Right cardiac atrium (tissue), 5 donors: ENCODE results near the gene MYCL. TPM values are rescaled to one million over a fixed set of nuclear protein-coding genes. Genes with fewer than 3 reads are reported as not detected.
"Not testable (repeated sequence)": the region's sequence is repeated elsewhere in the genome, so short reads cannot be mapped to it uniquely, and the experiment has no call there.

Experiments used
- ATAC-seq, 2 donors: fragments of 200-7000 bp; cut with Tn5 transposase; one replicate each; pipeline versions ENCODE4 v1.8.0 to v1.9.1; 2020; ENCODE audit warnings: moderate library complexity in 2 of 2, mild to moderate bottlenecking in 1 of 2
- DNase-seq, 3 donors: peaks; one replicate each; pipeline ENCODE4 v3.0.0-alpha.2; 2020
- H3K27ac ChIP-seq: one replicate; pipeline ENCODE4 v1.5.1; 2013; ENCODE audit warnings: mild to moderate bottlenecking, low read length, control low read depth, moderate library complexity
- H3K27me3 ChIP-seq: one replicate; pipeline ENCODE4 v1.6.1; 2013; ENCODE audit not compliant: control insufficient read depth, insufficient read depth
- H3K4me1 ChIP-seq: one replicate; pipeline ENCODE4 v1.6.1; 2013; ENCODE audit warnings: low read length; ENCODE audit not compliant: control insufficient read depth, insufficient read depth
- H3K4me3 ChIP-seq: one replicate; pipeline ENCODE4 v1.5.1; 2013; ENCODE audit warnings: low read length, control low read depth
- H3K9me3 ChIP-seq: one replicate; pipeline ENCODE4 v1.6.1; 2013; ENCODE audit warnings: low read length; ENCODE audit not compliant: control insufficient read depth
- WGBS: extraction: QIAGEN DNeasy Blood & Tissue Kit; methylation state at CpG from one replicate; pipeline ENCODE4 v1.1.7; 2013; 5-methylcytosine and 5-hydroxymethylcytosine counted together
- intact Hi-C, 4 donors: fragments of 100-400 bp; cut with DNase I; formaldehyde crosslinking; loops; one replicate each; pipeline versions ENCODE4 v1.11.0 to v1.14.0; 2022 to 2023
- polyA plus RNA-seq: library from polyadenylated mRNA; stranded (reverse); fragments of 200-250 nt; gene quantifications from one replicate; pipeline ENCODE4 v1.2.3, GENCODE V29; 2013
- total RNA-seq, 4 donors: library from RNA; stranded (reverse); fragmentation: NEBNext Ultra II Directional; extraction: Animal tissue kit (Norgen Biotek cat#: 25700); gene quantifications; one replicate each; pipeline ENCODE4 v1.2.1, GENCODE V29; 2021
- donor health status: healthy with polysubstance abuse.
- donor health status: DM: no; HTN: yes; CAD: no.
- donor health status: DM: no; HTN: no; CAD: no.
- donor health status: DM: no; HTN: yes; CAD: no; lungs with severe emphysema.
- donor health status: DM: yes; HTN: yes; CAD: no.

Gene MYCL
- total and polyA plus RNA-seq, 5 donors, result 0.23 to 0.97 (median 0.51) TPM

- Histone ChIP-seq H3K4me1 (peaks cover 3% of the 10 kb centered on the region), H3K9me3 (no peaks in the 10 kb centered on the region), H3K27ac (no peak overlapping the region), H3K4me3 (no peak overlapping the region), H3K27me3 (no peaks in the 10 kb centered on the region)
- intact Hi-C loops, result no loop called here
- 77% methylated on average over 5 of the region's 5 CpGs for WGBS
- DNase-seq, result no peak
- no peak for ATAC-seq
Observed at GRCh38 chr1:39885516-39885915, 16.2 kb downstream of the MYCL start.

DNA sequence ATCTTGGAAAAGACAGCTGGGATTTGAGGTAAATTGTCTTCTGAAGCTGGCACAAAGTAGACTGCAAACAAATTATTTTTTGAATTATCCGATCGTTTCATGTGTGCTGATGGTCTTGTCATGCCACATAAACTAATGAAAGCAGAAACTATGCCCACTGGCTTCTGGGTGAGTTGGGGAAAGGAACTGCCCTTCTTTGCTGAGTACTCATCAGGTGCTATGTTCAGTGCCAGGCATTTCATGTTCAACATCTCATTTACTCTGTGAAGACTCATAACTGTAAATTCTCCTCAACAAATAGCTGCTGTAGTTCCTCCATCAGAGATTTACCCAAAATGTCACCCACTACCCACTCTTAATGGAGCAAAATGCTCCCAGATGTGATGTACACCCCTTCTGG lies 19.6 kb downstream of the MYCL start:
- Histone ChIP-seq H3K9me3 (no peaks in the 10 kb centered on the region), H3K27ac (peak overlapping the region; percentile 57), H3K27me3 (no peaks in the 10 kb centered on the region), H3K4me1 (peaks cover 3% of the 10 kb centered on the region), H3K4me3 (peak overlapping the region; percentile 97)
- intact Hi-C loops, result no loop called here
- ATAC-seq, result no peak
- DNase-seq, result no peak
- 77% methylated on average over 2 of the region's 2 CpGs for WGBS

DNA sequence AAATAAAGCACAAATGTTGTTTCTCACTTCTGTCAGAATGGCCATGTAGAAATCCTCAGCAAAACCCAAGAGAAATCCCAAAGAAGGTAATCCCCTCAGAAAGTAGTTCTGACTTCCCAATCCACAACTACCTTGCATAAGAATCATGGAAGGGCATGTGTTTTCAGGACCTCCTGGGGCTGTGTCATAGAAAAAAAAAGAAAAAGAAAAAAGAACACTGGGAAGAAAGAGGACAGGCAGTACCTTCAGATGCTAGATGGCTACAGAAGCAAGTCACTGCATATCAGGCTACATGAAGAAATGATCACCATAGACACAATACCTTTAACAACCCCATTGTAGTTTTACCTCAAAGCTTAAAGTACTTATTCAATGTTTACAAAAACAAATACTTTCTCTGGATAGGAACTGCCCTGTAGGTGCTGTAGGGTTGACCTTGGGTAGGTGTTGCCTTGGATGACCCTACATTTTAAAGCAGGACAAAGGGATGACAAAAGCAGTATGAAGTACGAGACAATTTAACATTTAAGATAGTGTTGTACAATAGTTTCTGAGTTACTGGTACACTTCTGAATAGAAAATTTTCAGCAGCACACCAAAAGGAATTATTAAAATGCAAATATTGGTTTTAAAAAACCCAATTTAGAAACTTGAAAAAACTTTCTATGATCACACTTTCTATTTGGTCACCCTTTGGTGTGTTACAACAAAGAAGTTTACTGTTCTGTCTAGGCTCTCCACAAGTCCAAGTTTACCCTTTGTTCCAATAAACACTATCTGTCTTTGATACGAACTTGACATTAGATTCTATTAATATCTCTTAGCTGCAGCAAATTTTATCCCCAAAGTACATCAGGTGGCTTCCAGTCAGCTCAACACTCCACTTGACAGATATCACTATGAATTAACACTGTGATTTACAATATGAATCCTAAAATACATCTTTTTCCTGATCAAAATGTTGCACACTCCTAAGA lies 23.4 kb downstream of the MYCL start:
- Histone ChIP-seq H3K4me1 (peaks cover 4% of the 10 kb centered on the region), H3K27me3 (no peaks in the 10 kb centered on the region), H3K9me3 (no peaks in the 10 kb centered on the region), H3K4me3 (no peak overlapping the region), H3K27ac (peak overlapping the region; percentile 83)
- 50% methylated on average over 2 of the region's 2 CpGs for WGBS
- peak in 1 of 2 donors; percentile 49 for ATAC-seq
- intact Hi-C loops, result no loop called here
- no peak for DNase-seq

DNA sequence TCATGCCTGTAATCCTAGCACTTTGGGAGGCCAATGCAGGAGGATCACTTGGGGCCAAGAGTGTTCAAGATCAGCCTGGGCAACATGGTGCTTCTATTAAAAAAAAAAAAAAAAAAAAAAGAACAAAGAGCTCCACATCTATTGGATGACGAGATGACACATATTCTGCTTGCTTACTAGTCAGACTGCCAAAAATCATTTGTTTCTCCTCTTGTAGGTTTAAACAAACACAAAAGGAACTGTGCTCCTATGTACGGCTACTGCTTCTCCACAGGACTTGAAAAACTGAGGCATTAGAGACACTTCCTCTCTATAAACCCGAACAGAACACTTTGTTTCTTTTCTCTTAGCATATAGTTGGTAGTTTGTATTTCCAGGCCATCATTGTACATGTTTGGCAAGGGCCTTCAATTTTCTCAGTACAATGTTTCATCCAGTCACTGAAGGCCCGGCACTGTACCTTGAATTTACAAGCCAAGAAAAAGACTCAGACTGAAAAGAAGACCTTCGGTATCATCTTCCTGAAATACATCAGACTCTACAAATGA lies 24.4 kb downstream of the MYCL start:
- peak overlapping the region; percentile 84 for H3K27ac ChIP-seq
- DNase-seq, result no peak
- peaks cover 4% of the 10 kb centered on the region for H3K4me1 ChIP-seq

DNA sequence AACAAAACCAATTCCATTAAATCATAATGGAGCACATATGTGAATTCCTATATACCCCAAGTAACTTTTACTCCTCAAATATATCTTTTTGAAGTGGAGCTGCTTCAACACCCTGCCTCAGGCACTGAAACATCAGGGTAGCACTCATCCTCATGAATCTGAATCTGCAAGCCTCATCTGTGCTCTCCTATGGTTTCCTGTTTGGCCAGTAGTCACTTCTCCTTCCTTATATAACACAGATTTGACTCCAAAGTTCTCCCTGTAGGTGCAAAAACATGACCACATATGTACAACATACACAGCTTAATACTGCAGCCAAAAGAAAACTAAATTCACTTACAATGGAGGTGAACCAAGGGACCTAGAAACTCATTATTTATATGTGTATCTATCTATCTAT lies 25.6 kb downstream of the MYCL start:
- DNase-seq (no peak), ATAC-seq (no peak)
- H3K9me3 ChIP-seq, result no peaks in the 10 kb centered on the region
- intact Hi-C loops, result no loop called here
- H3K27ac ChIP-seq, result no peak overlapping the region
- H3K27me3 ChIP-seq, result no peaks in the 10 kb centered on the region
- no peak overlapping the region for H3K4me3 ChIP-seq
- peaks cover 1% of the 10 kb centered on the region for H3K4me1 ChIP-seq

More for the DNA sequence above, 24.4 kb downstream of the MYCL start:
- WGBS, result 68% methylated on average over 5 of the region's 5 CpGs
- no peak for ATAC-seq
- Histone ChIP-seq H3K27me3 (no peaks in the 10 kb centered on the region), H3K9me3 (no peaks in the 10 kb centered on the region), H3K4me3 (no peak overlapping the region)
- intact Hi-C loops, result no loop called here

- no peak for ATAC-seq
- no peak for DNase-seq
- Histone ChIP-seq H3K4me1 (peaks cover 1% of the 10 kb centered on the region), H3K4me3 (no peak overlapping the region), H3K27ac (no peak overlapping the region), H3K9me3 (no peaks in the 10 kb centered on the region), H3K27me3 (no peaks in the 10 kb centered on the region)
- intact Hi-C loops, result no loop called here
- WGBS, result 89% methylated on average over 1 of the region's 1 CpG
Observed at GRCh38 chr1:39872698-39873097, 29.0 kb downstream of the MYCL start.

DNA sequence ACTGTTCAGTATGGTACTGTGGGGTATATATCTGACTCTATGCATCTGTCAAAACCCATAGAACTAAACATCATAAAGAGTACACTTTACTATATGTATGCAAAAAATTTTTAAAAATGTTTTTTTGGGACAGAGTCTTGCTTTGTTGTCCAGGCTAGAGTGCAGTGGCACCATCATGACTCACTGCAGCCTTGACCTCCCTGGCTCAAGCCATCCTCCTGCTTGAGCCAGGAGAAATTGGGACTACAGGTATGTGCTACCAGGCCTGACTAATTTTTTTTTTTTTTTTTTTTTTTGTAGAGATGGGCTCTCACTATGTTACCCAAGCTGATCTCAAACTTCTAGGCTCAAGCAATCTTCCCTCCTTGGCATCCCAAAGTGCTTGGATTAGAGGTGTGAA lies 29.9 kb downstream of the MYCL start:
- peaks cover 2% of the 10 kb centered on the region for H3K4me1 ChIP-seq
- no peaks in the 10 kb centered on the region for H3K27me3 ChIP-seq
- ATAC-seq, result no peak
- no peaks in the 10 kb centered on the region for H3K9me3 ChIP-seq
- no peak overlapping the region for H3K27ac ChIP-seq
- DNase-seq, result no peak
- intact Hi-C loops, result no loop called here
- H3K4me3 ChIP-seq, result no peak overlapping the region

GRCh38 chr1:39871043-39871442 lies 30.7 kb downstream of the MYCL start:
- H3K9me3 ChIP-seq, H3K4me3 ChIP-seq, DNase-seq, intact Hi-C loops, H3K27ac ChIP-seq, H3K27me3 ChIP-seq, H3K4me1 ChIP-seq, ATAC-seq: not testable (repeated sequence)
- 98% methylated on average over 12 of the region's 12 CpGs for WGBS

- DNase-seq, H3K27ac ChIP-seq, H3K9me3 ChIP-seq, H3K4me3 ChIP-seq, H3K4me1 ChIP-seq, H3K27me3 ChIP-seq, intact Hi-C loops, ATAC-seq: not testable (repeated sequence)
- WGBS, result 97% methylated on average over 37 of the region's 37 CpGs
Observed at GRCh38 chr1:39869538-39870112, 32.1 kb downstream of the MYCL start.

- H3K27me3 ChIP-seq, result no peaks in the 10 kb centered on the region
- no peaks in the 10 kb centered on the region for H3K9me3 ChIP-seq
- intact Hi-C loops, result no loop called here
- 96% methylated on average over 2 of the region's 2 CpGs for WGBS
- peaks cover 3% of the 10 kb centered on the region for H3K4me1 ChIP-seq
- H3K27ac ChIP-seq, result no peak overlapping the region
- no peak for ATAC-seq
- no peak for DNase-seq
- no peak overlapping the region for H3K4me3 ChIP-seq
Observed at GRCh38 chr1:39866767-39867166, 35.0 kb downstream of the MYCL start.

DNA sequence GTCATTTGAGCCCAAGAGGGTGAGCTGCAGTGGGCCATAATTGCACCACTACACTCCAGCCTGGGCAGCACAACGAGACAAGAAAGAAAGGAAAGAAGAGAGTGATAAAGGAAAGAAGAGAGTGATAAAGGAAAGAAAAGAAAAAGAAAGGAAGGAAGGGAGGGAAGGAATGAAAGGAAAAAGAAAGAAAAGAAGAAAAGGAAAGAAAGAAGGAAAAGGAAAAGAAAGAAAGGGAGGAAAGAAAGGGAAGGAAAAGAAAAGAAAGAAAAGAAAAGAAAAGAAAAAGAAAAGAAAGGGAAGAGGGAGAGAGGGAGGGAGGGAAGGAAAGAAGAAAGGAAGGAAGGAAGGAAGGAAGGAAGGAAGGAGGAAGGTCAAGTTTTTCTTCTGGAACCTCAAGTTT lies 36.0 kb downstream of the MYCL start:
- Histone ChIP-seq H3K4me3 (no peak overlapping the region), H3K27ac (no peak overlapping the region), H3K27me3 (no peaks in the 10 kb centered on the region), H3K4me1 (peaks cover 3% of the 10 kb centered on the region), H3K9me3 (no peaks in the 10 kb centered on the region)
- DNase-seq (no peak), ATAC-seq (no peak)
- 82% methylated on average over 1 of the region's 1 CpG for WGBS
- intact Hi-C loops, result no loop called here
